ENCODE results near the gene ALG9.
A peak's percentile ranks its signal among the peaks of the same experiment; 100 is the strongest.

Gene ALG9

DNA sequence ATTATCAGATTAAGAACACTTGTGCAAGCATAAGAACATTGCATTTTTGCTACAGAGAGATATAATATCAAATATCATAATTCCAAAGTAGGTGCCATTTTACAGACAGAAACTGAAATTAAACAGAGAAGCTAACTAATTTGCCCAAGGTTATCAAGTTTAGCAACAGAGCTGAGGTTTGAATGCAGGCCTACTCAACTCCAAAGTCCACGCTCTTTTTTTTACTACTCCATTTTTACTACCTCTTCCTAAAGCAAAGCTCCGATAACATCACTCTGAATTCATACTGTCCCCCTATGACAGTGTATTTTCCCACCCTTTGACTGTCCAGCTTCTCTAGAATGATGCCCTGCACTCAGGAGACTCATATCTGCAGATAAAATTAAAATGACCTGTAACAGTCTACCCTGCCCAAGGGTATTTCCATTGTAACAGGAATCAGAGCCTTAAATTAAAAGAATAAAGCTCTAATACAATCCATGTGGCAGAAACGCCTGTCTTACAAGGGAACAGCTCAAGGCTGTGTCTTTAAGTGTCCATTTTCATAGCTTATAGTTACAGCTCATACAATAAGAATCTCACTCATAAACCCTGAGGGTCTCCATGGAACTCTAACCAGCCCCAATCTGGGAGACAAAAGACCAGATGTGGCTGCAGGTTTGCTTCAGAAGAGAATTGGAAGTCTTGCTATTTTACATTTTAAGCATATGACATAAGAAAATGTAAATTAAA, 36.8 kb downstream of the ALG9 start:
- no peak for DNase-seq

DNA sequence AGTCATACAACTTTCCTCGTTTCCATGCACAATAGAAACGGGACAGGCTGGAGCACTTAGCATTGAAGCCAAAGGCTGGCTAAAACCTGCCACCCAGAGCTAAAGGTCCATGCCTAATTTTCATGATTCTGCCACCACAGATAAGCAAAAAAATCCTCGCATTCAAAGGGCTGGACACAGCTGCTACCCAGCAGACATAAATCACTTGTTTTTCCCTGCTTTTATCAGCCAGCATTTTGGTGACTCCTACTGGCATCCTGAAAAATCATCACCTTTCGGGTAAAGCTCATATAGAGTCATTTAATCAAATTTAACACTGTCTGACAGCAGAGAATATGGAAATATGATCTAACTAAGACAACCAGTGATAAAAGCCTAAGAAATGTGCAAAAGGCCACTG, 37.9 kb downstream of the ALG9 start:
- DNase-seq: peak; percentile 7

- no peak for DNase-seq
Measured at GRCh38 chr11:111829185-111829968, 42.0 kb downstream of the ALG9 start.

DNA sequence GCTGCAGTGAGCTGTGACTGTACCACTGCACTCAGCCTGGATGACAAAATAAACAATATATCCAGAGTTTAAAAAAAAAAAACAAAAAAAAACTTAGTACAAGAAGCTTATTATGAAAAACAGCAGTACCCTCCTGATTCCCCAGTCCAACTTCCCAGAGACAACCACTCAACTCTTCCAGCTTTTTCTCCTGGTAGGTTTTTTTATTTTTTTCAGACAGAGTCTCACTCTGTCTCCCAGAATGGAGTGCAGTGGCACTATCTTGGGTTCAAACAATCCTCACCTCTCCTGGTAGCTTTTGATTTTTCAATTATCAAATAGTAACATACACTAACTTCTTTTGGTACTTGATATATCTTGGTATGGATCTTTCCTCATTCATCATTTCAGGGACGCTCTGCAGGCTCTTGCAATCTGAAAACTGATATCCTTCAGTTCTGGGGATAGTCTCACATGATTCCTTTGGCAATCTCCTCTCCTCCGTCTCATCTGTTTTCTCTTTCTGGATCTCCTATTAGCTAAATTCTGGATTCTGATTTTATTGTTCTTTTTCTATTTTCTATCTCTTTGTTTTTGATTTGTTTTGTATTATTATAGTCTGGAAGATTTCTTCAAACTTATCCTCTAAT, 44.9 kb downstream of the ALG9 start:
- no peak for DNase-seq

GRCh38 chr11:111823629-111824028, 47.8 kb downstream of the ALG9 start:
- no peak for DNase-seq

GRCh38 chr11:111823131-111823530, 48.2 kb downstream of the ALG9 start:
- DNase-seq: no peak

- peak; percentile 19 for DNase-seq
Measured at GRCh38 chr11:111819829-111820237, 51.5 kb downstream of the ALG9 start.

GRCh38 chr11:111819161-111819828, 52.1 kb downstream of the ALG9 start:
- no peak for DNase-seq

DNA sequence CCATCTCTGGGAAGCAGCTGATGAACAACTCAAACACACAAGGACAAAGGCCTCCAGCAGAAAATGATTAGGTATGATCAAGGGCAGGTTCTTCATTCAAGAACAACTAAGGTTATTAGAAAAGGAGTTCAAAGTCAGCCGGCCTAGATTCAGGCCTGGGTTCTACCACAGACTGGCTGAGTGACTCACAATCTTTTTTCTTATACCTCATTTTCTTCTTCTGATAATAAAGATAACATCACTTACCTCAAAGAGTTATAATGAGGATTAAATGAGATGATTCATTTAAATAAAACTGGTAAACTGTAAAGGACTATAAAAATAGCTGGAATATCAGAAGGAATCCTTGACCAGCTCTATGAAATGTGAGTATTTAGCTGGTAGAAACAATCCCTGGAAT, 55.9 kb downstream of the ALG9 start:
- no peak for DNase-seq

GRCh38 chr11:111814557-111815320, 56.6 kb downstream of the ALG9 start:
- no peak for DNase-seq

- DNase-seq: no peak
Measured at GRCh38 chr11:111814106-111814505, 57.3 kb downstream of the ALG9 start.

GRCh38 chr11:111812211-111812610, 59.2 kb downstream of the ALG9 start:
- DNase-seq: no peak

DNA sequence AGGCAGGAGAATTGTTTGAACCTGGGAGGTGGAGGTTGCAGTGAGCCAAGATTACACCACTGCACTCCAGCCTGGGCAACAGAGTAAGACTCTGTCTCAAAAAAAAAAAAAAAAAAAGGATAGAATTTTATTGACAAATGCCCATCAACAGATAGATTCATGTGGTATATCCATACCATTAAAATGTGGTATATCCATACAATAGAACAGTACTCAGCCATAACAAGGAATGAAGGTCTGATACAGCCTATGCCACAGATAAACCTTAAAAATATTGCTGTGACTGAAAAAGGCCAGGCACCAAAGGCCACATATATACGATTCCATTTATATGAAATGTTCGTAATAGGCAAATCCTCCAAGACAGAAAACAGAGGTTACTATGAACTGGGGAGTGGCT, 59.9 kb downstream of the ALG9 start:
- DNase-seq: no peak

DNA sequence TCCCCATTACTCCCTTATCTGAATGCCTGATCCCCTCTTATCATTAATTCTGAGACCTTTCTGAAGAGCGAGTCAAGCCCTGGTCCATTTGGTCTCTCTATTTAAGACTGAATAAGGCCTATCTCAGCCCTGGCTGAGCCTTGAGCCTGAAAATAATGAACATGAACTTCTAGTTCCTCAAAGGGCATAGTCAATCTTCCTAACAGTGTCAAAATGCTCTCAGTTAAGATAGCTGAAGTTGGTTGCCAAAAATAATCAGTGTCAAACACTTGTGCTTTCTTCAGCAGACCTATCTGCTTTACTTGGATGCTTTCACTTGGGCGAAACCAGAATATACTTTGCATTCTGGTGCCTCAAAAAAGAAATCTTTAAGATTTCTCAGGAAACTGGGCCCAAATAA, 62.5 kb downstream of the ALG9 start:
- no peak for DNase-seq

DNA sequence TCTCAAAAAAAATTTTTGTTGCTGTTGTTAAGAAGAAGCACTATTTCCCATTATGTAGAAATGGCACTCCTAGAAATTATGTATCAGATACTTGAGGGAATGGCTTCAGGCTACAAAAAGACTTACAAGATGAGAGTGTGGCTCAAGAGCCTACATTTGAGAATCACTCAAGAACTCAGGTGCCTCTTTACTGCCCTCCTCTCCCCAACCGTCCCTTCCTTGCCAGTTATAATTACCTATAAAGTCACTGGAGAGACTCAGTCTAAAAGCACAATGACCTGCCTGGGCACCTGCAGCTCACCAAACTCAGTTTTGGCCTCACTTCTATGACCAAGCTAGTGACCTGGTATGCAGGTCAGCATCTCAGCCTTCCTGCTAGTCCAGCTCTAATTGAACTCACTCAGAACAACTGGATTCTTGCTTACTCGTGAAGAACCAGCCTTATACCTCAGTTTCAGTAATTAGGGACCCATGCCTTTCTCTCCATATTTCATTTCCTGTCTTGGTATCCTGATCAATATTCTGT, 63.3 kb downstream of the ALG9 start:
- DNase-seq: no peak

DNA sequence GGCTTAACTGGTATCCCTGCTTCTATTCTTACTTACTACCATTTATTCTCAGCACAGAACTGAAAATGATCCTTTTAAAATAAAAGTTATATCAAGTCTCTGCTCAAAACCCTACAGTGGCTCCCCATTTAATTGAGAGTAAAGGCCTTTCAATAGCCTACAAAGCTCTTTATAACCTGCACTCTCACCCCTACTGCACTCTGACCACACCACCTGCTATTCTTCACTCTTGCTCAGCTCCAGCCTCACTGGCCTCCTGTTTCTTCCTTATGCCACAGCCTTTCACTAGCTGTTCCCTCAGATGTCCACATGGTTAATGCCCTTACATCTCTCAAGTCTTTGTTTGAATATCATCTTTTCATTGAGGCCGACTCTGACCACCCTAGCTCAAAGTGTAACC, 64.3 kb downstream of the ALG9 start:
- DNase-seq: no peak

GRCh38 chr11:111801135-111801534, 70.2 kb downstream of the ALG9 start:
- DNase-seq: no peak

- DNase-seq: no peak
Measured at GRCh38 chr11:111798279-111798678, 73.1 kb downstream of the ALG9 start.

DNA sequence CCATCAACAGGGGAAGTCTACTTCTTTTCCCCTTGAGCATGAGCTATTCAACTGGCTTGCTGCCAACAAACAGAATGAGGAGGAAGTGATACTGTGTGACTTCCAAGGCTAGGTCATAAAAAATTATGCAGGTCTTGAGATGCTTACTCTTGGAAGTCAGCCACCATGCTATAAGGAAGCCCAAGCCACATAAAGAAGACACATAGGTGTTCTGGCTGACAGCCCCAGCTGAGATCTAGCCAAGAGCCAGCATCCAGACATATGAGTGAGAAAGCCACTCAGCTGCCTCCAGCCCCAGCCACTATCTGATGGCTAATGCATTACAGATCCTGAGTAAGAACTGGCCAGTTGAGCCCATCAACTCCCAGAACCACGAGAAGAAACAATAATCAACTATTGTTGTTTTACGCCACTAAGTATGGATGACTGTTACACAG, 74.2 kb downstream of the ALG9 start:
- DNase-seq: peak; percentile 66

GRCh38 chr11:111796696-111797095, 74.7 kb downstream of the ALG9 start:
- no peak for DNase-seq

- DNase-seq: no peak
Measured at GRCh38 chr11:111795334-111795985, 75.9 kb downstream of the ALG9 start.

GRCh38 chr11:111793863-111794262, 77.5 kb downstream of the ALG9 start:
- DNase-seq: no peak
